Sigmoid colon (tissue), 7 donors: ENCODE measurements around the gene SEC14L5. TPM values are rescaled to one million over a fixed set of nuclear protein-coding genes. Genes with fewer than 3 reads are reported as not detected.
"Not testable (repeated sequence)": the region's sequence is repeated elsewhere in the genome, so short reads cannot be mapped to it uniquely, and the experiment has no call there.

Experiments
- DNase-seq: peaks from one replicate; pipeline ENCODE4 v3.0.0-alpha.2; 2019
- H3K27ac ChIP-seq, 4 donors: fragments of 200-600 bp; sonication (generic); one replicate each; pipeline ENCODE4 v1.5.1; 2016 to 2019; ENCODE audit warnings: mild to moderate bottlenecking in 1 of 4
- H3K27me3 ChIP-seq, 3 donors: fragments of 200-600 bp; sonication (generic); one replicate each; pipeline ENCODE4 v1.5.1; 2019; ENCODE audit warnings: mild to moderate bottlenecking in 1 of 3
- H3K36me3 ChIP-seq, 4 donors: fragments of 200-600 bp; sonication (generic); one replicate each; pipeline ENCODE4 v1.5.1; 2016 to 2019
- H3K4me1 ChIP-seq, 4 donors: fragments of 200-600 bp; sonication (generic); one replicate each; pipeline ENCODE4 v1.5.1; 2017 to 2019
- H3K4me3 ChIP-seq, 4 donors: fragments of 200-600 bp; sonication (generic); one replicate each; pipeline ENCODE4 v1.5.1; 2017 to 2019; ENCODE audit warnings: mild to moderate bottlenecking in 2 of 4, moderate library complexity in 1 of 4
- H3K9me3 ChIP-seq, 4 donors: fragments of 200-600 bp in 3 of 4; sonication (generic) in 3 of 4; one replicate each; pipeline versions ENCODE4 v1.5.1 to v1.6.1; 2013 to 2019
- CTCF ChIP-seq, 4 experiments: fragments of 450-650 bp in 3 of 4; fragments of 200-600 bp in 1 of 4; IDR thresholded peaks; one replicate each; pipeline ENCODE4 v1.5.1; 2016 to 2019; ENCODE audit warnings: antibody characterized with exemption in 4 of 4, mild to moderate bottlenecking in 3 of 4, moderate library complexity in 2 of 4
- EP300 ChIP-seq, 4 donors: sonication (generic); formaldehyde crosslinking; IDR thresholded peaks; one replicate each; pipeline ENCODE4 v1.6.1; 2017; ENCODE audit warnings: antibody characterized with exemption in 4 of 4
- POLR2A ChIP-seq, 2 donors: fragments of 450-650 bp; IDR thresholded peaks; one replicate each; pipeline ENCODE4 v1.6.1; 2016; ENCODE audit warnings: antibody characterized with exemption in 2 of 2, mild to moderate bottlenecking in 2 of 2, moderate library complexity in 2 of 2
- POLR2AphosphoS5 ChIP-seq, 4 donors: sonication (generic); formaldehyde crosslinking; IDR thresholded peaks; one replicate each; pipeline ENCODE4 v1.6.1; 2017; ENCODE audit warnings: antibody characterized with exemption in 4 of 4
- WGBS, 2 donors: extraction: QIAGEN DNeasy Blood & Tissue Kit; methylation state at CpG; one replicate each; pipeline ENCODE4 v1.1.7; 2013; 5-methylcytosine and 5-hydroxymethylcytosine counted together
- intact Hi-C: fragments of 100-400 bp; cut with DNase I; formaldehyde crosslinking; loops from one replicate; pipeline ENCODE4 v1.15.1; 2023
- polyA plus RNA-seq, 3 donors: library from polyadenylated mRNA; stranded (reverse); fragments of 200-250 nt; gene quantifications; one replicate each; pipeline ENCODE4 v1.2.3, GENCODE V29; 2013
- total RNA-seq, 4 donors: library from RNA; depleted of rRNA; stranded (reverse); fragments of >200 nt; gene quantifications; one replicate each; pipeline ENCODE4 v1.1.0, GENCODE V29; 2016
- donor health status: healthy with polysubstance abuse.
- donor health status: Bipolar disorder and iron deficiency.
- donor health status: healthy.

The SEC14L5 gene
- total and polyA plus RNA-seq, 7 donors, result under 0.01 to 2.5 (median 0.46) TPM

- TF ChIP-seq EP300 (IDR thresholded peaks at IDR 0.05), result no peak
- no peak for TF ChIP-seq POLR2A (IDR thresholded peaks at IDR 0.05)
- TF ChIP-seq CTCF (IDR thresholded peaks at IDR 0.05), result no peak
- no peak for TF ChIP-seq POLR2AphosphoS5 (IDR thresholded peaks at IDR 0.05)
- peaks cover 0 to 10% (median 0%) of the 10 kb centered on the region in 4 donors for H3K9me3 ChIP-seq
- H3K27me3 ChIP-seq, result no peaks in the 10 kb centered on the region
- H3K4me1 ChIP-seq, result no peaks in the 10 kb centered on the region
- intact Hi-C loops, result no loop called here
- no peak for DNase-seq
- no peak overlapping the region for H3K4me3 ChIP-seq
- whole genome bisulfite sequencing, 2 donors, result 92 to 95% methylated on average over 6 of the region's 6 CpGs
- no peaks in the 10 kb centered on the region for H3K36me3 ChIP-seq
- H3K27ac ChIP-seq, result no peak overlapping the region
These were observed 29.9 kb upstream of the SEC14L5 start for GRCh38 chr16:4928227-4928626.

GRCh38 chr16:4929619-4930018 lies 28.5 kb upstream of the SEC14L5 start:
- peaks cover 0 to 10% (median 0%) of the 10 kb centered on the region in 4 donors for H3K9me3 ChIP-seq
- WGBS, 2 donors, result 91 to 94% methylated on average over 4 of the region's 4 CpGs
- H3K36me3 ChIP-seq, intact Hi-C loops, DNase-seq, H3K27ac ChIP-seq, H3K27me3 ChIP-seq, H3K4me1 ChIP-seq, H3K4me3 ChIP-seq: not testable (repeated sequence)

GRCh38 chr16:4931381-4931780 lies 26.7 kb upstream of the SEC14L5 start:
- intact Hi-C loops, result no loop called here
- peaks cover 0 to 13% (median 3%) of the 10 kb centered on the region in 3 donors for H3K27me3 ChIP-seq
- H3K9me3 ChIP-seq, result peaks cover 0 to 10% (median 0%) of the 10 kb centered on the region in 4 donors
- H3K4me3 ChIP-seq, result no peak overlapping the region
- TF ChIP-seq POLR2AphosphoS5 (IDR thresholded peaks at IDR 0.05) (no peak), EP300 (IDR thresholded peaks at IDR 0.05) (no peak), POLR2A (IDR thresholded peaks at IDR 0.05) (no peak), CTCF (IDR thresholded peaks at IDR 0.05) (no peak)
- no peaks in the 10 kb centered on the region for H3K36me3 ChIP-seq
- no peak for DNase-seq
- peaks cover 0 to 11% (median 7%) of the 10 kb centered on the region in 4 donors for H3K4me1 ChIP-seq
- 89 to 91% methylated on average over 11 of the region's 11 CpGs for WGBS, 2 donors
- no peak overlapping the region for H3K27ac ChIP-seq

- H3K27ac ChIP-seq, result no peak overlapping the region
- no peaks in the 10 kb centered on the region for H3K36me3 ChIP-seq
- no peak for TF ChIP-seq POLR2AphosphoS5 (IDR thresholded peaks at IDR 0.05)
- peaks cover 0 to 26% (median 15%) of the 10 kb centered on the region in 3 donors for H3K27me3 ChIP-seq
- no peak overlapping the region for H3K4me3 ChIP-seq
- DNase-seq, result no peak
- intact Hi-C loops, result no loop called here
- peaks cover 0 to 24% (median 18%) of the 10 kb centered on the region in 4 donors for H3K4me1 ChIP-seq
- no peaks in the 10 kb centered on the region for H3K9me3 ChIP-seq
- WGBS, 2 donors, result 86% methylated on average over 8 of the region's 8 CpGs
These were observed 24.7 kb upstream of the SEC14L5 start for GRCh38 chr16:4933433-4933832.

- TF ChIP-seq POLR2AphosphoS5 (IDR thresholded peaks at IDR 0.05), result no peak
- TF ChIP-seq POLR2A (IDR thresholded peaks at IDR 0.05), result no peak
- no peak for TF ChIP-seq EP300 (IDR thresholded peaks at IDR 0.05)
- no peak for TF ChIP-seq CTCF (IDR thresholded peaks at IDR 0.05)
- Histone ChIP-seq H3K4me1 (peaks cover 0 to 24% (median 18%) of the 10 kb centered on the region in 4 donors), H3K4me3 (no peak overlapping the region), H3K36me3 (no peaks in the 10 kb centered on the region), H3K9me3 (no peaks in the 10 kb centered on the region), H3K27me3 (peaks cover 0 to 26% (median 15%) of the 10 kb centered on the region in 3 donors), H3K27ac (peak overlapping the region in 1 of 4 donors; percentile 29)
- 77 to 88% methylated on average over 15 of the region's 15 CpGs for WGBS, 2 donors
- DNase-seq, result no peak
- intact Hi-C loops, result no loop called here
These were observed 24.2 kb upstream of the SEC14L5 start for GRCh38 chr16:4933871-4934395.

- H3K27ac ChIP-seq, result peak overlapping the region in 2 of 4 donors; percentile 28 to 29
- DNase-seq, result no peak
- intact Hi-C loops, result no loop called here
- H3K9me3 ChIP-seq, result no peaks in the 10 kb centered on the region
- H3K36me3 ChIP-seq, result no peaks in the 10 kb centered on the region
- peaks cover 0 to 26% (median 15%) of the 10 kb centered on the region in 3 donors for H3K27me3 ChIP-seq
- peaks cover 0 to 24% (median 18%) of the 10 kb centered on the region in 4 donors for H3K4me1 ChIP-seq
- H3K4me3 ChIP-seq, result no peak overlapping the region
- TF ChIP-seq EP300 (IDR thresholded peaks at IDR 0.05), result no peak
- TF ChIP-seq POLR2AphosphoS5 (IDR thresholded peaks at IDR 0.05), result no peak
- TF ChIP-seq CTCF (IDR thresholded peaks at IDR 0.05), result no peak
- TF ChIP-seq POLR2A (IDR thresholded peaks at IDR 0.05), result no peak
- 91 to 93% methylated on average over 6 of the region's 6 CpGs for WGBS, 2 donors
These were observed 23.5 kb upstream of the SEC14L5 start for GRCh38 chr16:4934591-4934990.
